Body of pancreas (tissue), 4 donors: ENCODE data around the gene KCTD3. TPM values are rescaled to one million over a fixed set of nuclear protein-coding genes. Genes with fewer than 3 reads are reported as not detected.

Experiments
- ATAC-seq: fragments of 150-250 bp; one replicate; pipeline ENCODE4 v1.9.1; 2016
- DNase-seq, 4 donors: peaks; one replicate each; pipeline ENCODE4 v3.0.0-alpha.2; 2019
- H3K27ac ChIP-seq, 4 donors: fragments of 200-600 bp; sonication (generic); 1 replicate in 3 of 4; 2 replicates in 1 of 4; pipeline versions ENCODE4 v1.5.1 to v1.6.1; 2016 to 2019; ENCODE audit warnings: mild to moderate bottlenecking in 1 of 4, mixed read lengths in 1 of 4, moderate library complexity in 1 of 4
- H3K27me3 ChIP-seq, 2 donors: fragments of 200-600 bp; sonication (generic); one replicate each; pipeline ENCODE4 v1.6.0; 2016; ENCODE audit warnings: mild to moderate bottlenecking in 1 of 2
- H3K36me3 ChIP-seq, 2 donors: fragments of 200-600 bp; sonication (generic); replicated peaks in 1 of 2; 2 replicates each; pipeline ENCODE4 v1.5.1; 2016; ENCODE audit warnings: low read depth in 2 of 2; ENCODE audit not compliant: insufficient read depth in 1 of 2
- H3K4me1 ChIP-seq: fragments of 200-600 bp; sonication (generic); one replicate; pipeline ENCODE4 v1.6.0; 2016
- H3K4me3 ChIP-seq, 2 donors: fragments of 200-600 bp; sonication (generic); 1 replicate in 1 of 2; 2 replicates in 1 of 2; pipeline ENCODE4 v1.5.1; 2016 to 2019
- H3K9me3 ChIP-seq, 3 donors: fragments of 200-600 bp; sonication (generic); 1 replicate in 2 of 3; 2 replicates in 1 of 3; pipeline ENCODE4 v1.5.1; 2016
- CTCF ChIP-seq, 7 experiments: fragments of 450-650 bp in 4 of 7; fragments of 200-600 bp in 3 of 7; sonication (generic) in 3 of 7; IDR thresholded peaks; one replicate each; pipeline ENCODE4 v1.5.1; 2016 to 2019; ENCODE audit warnings: antibody characterized with exemption in 7 of 7
- POLR2A ChIP-seq, 3 donors: fragments of 450-650 bp; IDR thresholded peaks; one replicate each; pipeline ENCODE4 v1.6.1; 2016; ENCODE audit warnings: antibody characterized with exemption in 3 of 3, mild to moderate bottlenecking in 2 of 3
- WGBS, 2 donors: methylation state at CpG; one replicate each; pipeline ENCODE4 v1.1.5; 2017; 5-methylcytosine and 5-hydroxymethylcytosine counted together
- intact Hi-C: fragments of 100-400 bp; cut with DNase I; formaldehyde crosslinking; loops from one replicate; pipeline ENCODE4 v1.15.1; 2023
- total RNA-seq, 2 donors: library from RNA; depleted of rRNA; stranded (reverse); fragments of >200 nt; gene quantifications; one replicate each; pipeline ENCODE4 v1.1.0, GENCODE V29; 2016

The KCTD3 gene
- total RNA-seq, 2 donors from 2014 or later = 31.6 to 38.7 TPM

GRCh38 chr1:215543806-215544205, 23.3 kb upstream of the KCTD3 start:
- Histone ChIP-seq H3K27ac (peak overlapping the region in 1 of 4 donors; percentile 60), H3K4me3 (no peak overlapping the region), H3K4me1 (peaks cover 16% of the 10 kb centered on the region), H3K27me3 (no peaks in the 10 kb centered on the region), H3K36me3 (no peaks in the 10 kb centered on the region), H3K9me3 (no peaks in the 10 kb centered on the region)
- WGBS, 2 donors = 91 to 96% methylated on average over 2 of the region's 2 CpGs
- no peak for TF ChIP-seq POLR2A (IDR thresholded peaks at IDR 0.05)
- TF ChIP-seq CTCF (IDR thresholded peaks at IDR 0.05) = no peak
- ATAC-seq = no peak
- intact Hi-C loops = no loop called here
- DNase-seq = no peak

GRCh38 chr1:215544566-215544965, 22.5 kb upstream of the KCTD3 start:
- TF ChIP-seq POLR2A (IDR thresholded peaks at IDR 0.05) (no peak), CTCF (IDR thresholded peaks at IDR 0.05) (no peak)
- 67 to 70% methylated on average over 5 of the region's 5 CpGs for WGBS, 2 donors
- ATAC-seq (no peak), DNase-seq (no peak)
- Histone ChIP-seq H3K27me3 (no peaks in the 10 kb centered on the region), H3K4me1 (peaks cover 16% of the 10 kb centered on the region), H3K36me3 (no peaks in the 10 kb centered on the region), H3K4me3 (no peak overlapping the region), H3K9me3 (no peaks in the 10 kb centered on the region), H3K27ac (no peak overlapping the region)
- intact Hi-C loops = no loop called here

- no peak overlapping the region for H3K4me3 ChIP-seq
- intact Hi-C loops = no loop called here
- TF ChIP-seq POLR2A (IDR thresholded peaks at IDR 0.05) (no peak), CTCF (IDR thresholded peaks at IDR 0.05) (no peak)
- H3K27ac ChIP-seq = no peak overlapping the region
- H3K4me1 ChIP-seq = peaks cover 14% of the 10 kb centered on the region
- DNase-seq = no peak
- no peaks in the 10 kb centered on the region for H3K27me3 ChIP-seq
- no peak for ATAC-seq
- H3K9me3 ChIP-seq = no peaks in the 10 kb centered on the region
- H3K36me3 ChIP-seq = no peaks in the 10 kb centered on the region
Measured at GRCh38 chr1:215545096-215545495, 22.0 kb upstream of the KCTD3 start.

GRCh38 chr1:215547011-215547410, 20.1 kb upstream of the KCTD3 start:
- H3K27me3 ChIP-seq = no peaks in the 10 kb centered on the region
- no peaks in the 10 kb centered on the region for H3K36me3 ChIP-seq
- ATAC-seq (no peak), DNase-seq (no peak)
- H3K4me1 ChIP-seq = peaks cover 9% of the 10 kb centered on the region
- no peak overlapping the region for H3K4me3 ChIP-seq
- H3K27ac ChIP-seq = no peak overlapping the region
- WGBS, 2 donors = 79 to 97% methylated on average over 1 of the region's 1 CpG
- TF ChIP-seq CTCF (IDR thresholded peaks at IDR 0.05) = no peak
- TF ChIP-seq POLR2A (IDR thresholded peaks at IDR 0.05) = no peak
- no peaks in the 10 kb centered on the region for H3K9me3 ChIP-seq
- intact Hi-C loops = no loop called here

GRCh38 chr1:215551806-215552205, 15.3 kb upstream of the KCTD3 start:
- Histone ChIP-seq H3K4me3 (no peak overlapping the region), H3K9me3 (no peaks in the 10 kb centered on the region), H3K27ac (no peak overlapping the region), H3K27me3 (no peaks in the 10 kb centered on the region), H3K4me1 (no peaks in the 10 kb centered on the region), H3K36me3 (no peaks in the 10 kb centered on the region)
- TF ChIP-seq CTCF (IDR thresholded peaks at IDR 0.05) (no peak), POLR2A (IDR thresholded peaks at IDR 0.05) (no peak)
- no peak for ATAC-seq
- DNase-seq = no peak
- WGBS, 2 donors = 82 to 84% methylated on average over 5 of the region's 5 CpGs
- intact Hi-C loops = no loop called here
